WTC11 (cell line): ENCODE measurements around the gene HMGB1. TPM values are rescaled to one million over a fixed set of nuclear protein-coding genes. Genes with fewer than 3 reads are reported as not detected.

Source experiments
- ATAC-seq: fragments of 200-7000 bp; cut with Tn5 transposase; 2 replicates; pipeline ENCODE4 v1.10.0; 2021; ENCODE audit warnings: mild to moderate bottlenecking, moderate library complexity
- CTCF ChIA-PET: fragments of 300-600 bp; sonication (Branson Sonifier 250); formaldehyde crosslinking; loops from one replicate; lab custom pipeline; 2021; ENCODE audit warnings: antibody characterized with exemption; lab: Charles Lee
- POLR2A ChIA-PET: fragments of 350-600 bp; sonication (Branson Sonifier 250); formaldehyde crosslinking; loops from one replicate; lab custom pipeline; 2021; ENCODE audit warnings: antibody characterized with exemption; lab: Charles Lee
- DNase-seq: peaks from one replicate; pipeline ENCODE4 v3.0.0; 2021; ENCODE audit warnings: low spot score
- H3K27ac Mint-ChIP-seq: 2 replicates; pipeline ENCODE4 v1.8.0; 2021; ENCODE audit warnings: mixed read lengths
- H3K27me3 Mint-ChIP-seq: 2 replicates; pipeline ENCODE4 v1.8.0; 2021; ENCODE audit warnings: low read depth, mild to moderate bottlenecking, moderate library complexity, mixed read lengths
- H3K36me3 Mint-ChIP-seq: 2 replicates; pipeline ENCODE4 v1.8.0; 2021; ENCODE audit warnings: mixed read lengths
- H3K4me1 Mint-ChIP-seq: 2 replicates; pipeline ENCODE4 v1.8.0; 2022; ENCODE audit warnings: mixed read lengths
- H3K4me3 Mint-ChIP-seq: 2 replicates; pipeline ENCODE4 v1.8.0; 2021; ENCODE audit warnings: mild to moderate bottlenecking, moderate library complexity, mixed read lengths
- H3K9me3 Mint-ChIP-seq: 2 replicates; pipeline ENCODE4 v1.8.0; 2021; ENCODE audit warnings: mixed read lengths
- ATF1 ChIP-seq: sonication (generic); formaldehyde crosslinking; IDR thresholded peaks from 2 replicates; pipeline ENCODE4 v1.8.1; 2023; ENCODE audit warnings: mild to moderate bottlenecking, moderate library complexity, missing genetic modification reagents
- ETV6 ChIP-seq: sonication (generic); formaldehyde crosslinking; IDR thresholded peaks from 2 replicates; pipeline ENCODE4 v1.8.1; 2022; ENCODE audit warnings: mild to moderate bottlenecking, missing genetic modification reagents
- JUN ChIP-seq: sonication (generic); formaldehyde crosslinking; IDR thresholded peaks from 2 replicates; pipeline ENCODE4 v1.8.0; 2023; ENCODE audit warnings: mild to moderate bottlenecking, missing genetic modification reagents
- KAT7 ChIP-seq: sonication (generic); formaldehyde crosslinking; IDR thresholded peaks from 2 replicates; pipeline ENCODE4 v1.8.1; 2023; ENCODE audit warnings: missing genetic modification reagents, mild to moderate bottlenecking, borderline replicate concordance
- NFATC4 ChIP-seq: fragments of 250-450 bp; sonication (Bioruptor Pico); IDR thresholded peaks from 2 replicates; pipeline ENCODE4 v1.9.0; 2021; ENCODE audit warnings: mild to moderate bottlenecking
- NFYB ChIP-seq: sonication (generic); formaldehyde crosslinking; conservative IDR thresholded peaks from 2 replicates; pipeline ENCODE4 v1.8.0; 2022; ENCODE audit warnings: low read depth, missing genetic modification reagents
- SMAD3 ChIP-seq: sonication (generic); formaldehyde crosslinking; IDR thresholded peaks from 2 replicates; pipeline ENCODE4 v1.8.0; 2022; ENCODE audit warnings: missing genetic modification reagents, mild to moderate bottlenecking, borderline replicate concordance
- SP1 ChIP-seq: sonication (generic); formaldehyde crosslinking; conservative IDR thresholded peaks from 2 replicates; pipeline ENCODE4 v1.8.1; 2022; ENCODE audit warnings: missing genetic modification reagents
- STAT6 ChIP-seq: sonication (generic); formaldehyde crosslinking; conservative IDR thresholded peaks from 2 replicates; pipeline ENCODE4 v1.8.1; 2023; ENCODE audit warnings: mild to moderate bottlenecking, low read depth, missing genetic modification reagents, moderate library complexity
- TEAD1 ChIP-seq: sonication (generic); formaldehyde crosslinking; IDR thresholded peaks from 2 replicates; pipeline ENCODE4 v1.8.0; 2022; ENCODE audit warnings: mild to moderate bottlenecking, missing genetic modification reagents
- ZBTB43 ChIP-seq: sonication (generic); formaldehyde crosslinking; IDR thresholded peaks from 2 replicates; pipeline ENCODE4 v1.8.1; 2023; ENCODE audit warnings: mild to moderate bottlenecking, missing genetic modification reagents
- ZNF263 ChIP-seq: sonication (generic); formaldehyde crosslinking; IDR thresholded peaks from 2 replicates; pipeline ENCODE4 v1.8.1; 2022; ENCODE audit warnings: low read depth, mild to moderate bottlenecking, moderate library complexity, missing genetic modification reagents
- ZNF396 ChIP-seq: fragments of 250-450 bp; sonication (Bioruptor Pico); IDR thresholded peaks from 2 replicates; pipeline ENCODE4 v1.8.0; 2021; ENCODE audit warnings: mild to moderate bottlenecking, moderate library complexity, borderline replicate concordance
- ZNF671 ChIP-seq: fragments of 250-450 bp; sonication (Bioruptor Pico); IDR thresholded peaks from 2 replicates; pipeline ENCODE4 v1.8.0; 2021; ENCODE audit warnings: mild to moderate bottlenecking
- total RNA-seq: library from RNA; stranded (reverse); gene quantifications from 3 replicates; pipeline ENCODE4 v1.2.3, GENCODE V29; 2021
- TF ChIP-seq, protein P1 (sequence below): sonication (generic); formaldehyde crosslinking; IDR thresholded peaks from 2 replicates; pipeline ENCODE4 v1.8.0; 2022; ENCODE audit warnings: mild to moderate bottlenecking, missing genetic modification reagents
- TF ChIP-seq, protein P2 (sequence below): sonication (generic); formaldehyde crosslinking; IDR thresholded peaks from 2 replicates; pipeline ENCODE4 v1.8.0; 2022; ENCODE audit warnings: mild to moderate bottlenecking, missing genetic modification reagents

The HMGB1 gene
- total RNA-seq, 1 experiment from 2014 or later, result 640 TPM

GRCh38 chr13:30496147-30496546 is 30.4 kb upstream of the HMGB1 start:
- H3K9me3 Mint-ChIP-seq, result no peaks in the 10 kb centered on the region

DNA sequence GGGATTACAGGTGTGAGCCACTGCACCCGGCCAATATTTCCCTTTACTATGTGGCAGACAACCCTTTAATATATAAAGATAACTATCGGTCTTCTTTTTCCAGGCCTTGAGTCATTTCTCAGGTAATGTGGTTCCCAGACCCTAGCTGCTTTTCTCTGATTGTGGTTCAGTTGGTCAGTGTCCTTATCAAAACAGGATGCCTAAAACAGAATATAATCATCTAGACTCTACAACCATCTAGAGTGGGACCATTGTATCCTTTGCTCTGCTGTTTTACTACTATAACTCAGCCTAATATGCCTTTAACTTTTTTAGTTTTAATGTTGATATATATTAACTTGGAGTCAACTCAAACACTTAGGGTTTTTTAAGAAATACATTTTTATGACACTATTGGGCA is 30.0 kb upstream of the HMGB1 start:
- Mint-ChIP-seq H3K9me3 (no peaks in the 10 kb centered on the region), H3K27ac (no peak overlapping the region), H3K36me3 (no peaks in the 10 kb centered on the region), H3K4me1 (peaks cover 4% of the 10 kb centered on the region), H3K4me3 (no peak overlapping the region), H3K27me3 (no peaks in the 10 kb centered on the region)
- no peak for DNase-seq
- CTCF ChIA-PET, result no interaction called here
- no peak for ATAC-seq
- no peak for TF ChIP-seq NFYB (CRISPR knock-in tag)
- TF ChIP-seq TEAD1 (CRISPR knock-in tag), result no peak
- TF ChIP-seq ATF1, result no peak
- TF ChIP-seq, protein P1, sequence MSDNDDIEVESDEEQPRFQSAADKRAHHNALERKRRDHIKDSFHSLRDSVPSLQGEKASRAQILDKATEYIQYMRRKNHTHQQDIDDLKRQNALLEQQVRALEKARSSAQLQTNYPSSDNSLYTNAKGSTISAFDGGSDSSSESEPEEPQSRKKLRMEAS (CRISPR knock-in tag), result no peak
- TF ChIP-seq JUN (CRISPR knock-in tag), result no peak
- POLR2A ChIA-PET, result no interaction called here

More at GRCh38 chr13:30496147-30496546, 30.4 kb upstream of the HMGB1 start:
- Mint-ChIP-seq H3K27me3 (no peaks in the 10 kb centered on the region), H3K4me1 (peaks cover 4% of the 10 kb centered on the region)
- no peak for TF ChIP-seq NFATC4
- TF ChIP-seq, protein P2, sequence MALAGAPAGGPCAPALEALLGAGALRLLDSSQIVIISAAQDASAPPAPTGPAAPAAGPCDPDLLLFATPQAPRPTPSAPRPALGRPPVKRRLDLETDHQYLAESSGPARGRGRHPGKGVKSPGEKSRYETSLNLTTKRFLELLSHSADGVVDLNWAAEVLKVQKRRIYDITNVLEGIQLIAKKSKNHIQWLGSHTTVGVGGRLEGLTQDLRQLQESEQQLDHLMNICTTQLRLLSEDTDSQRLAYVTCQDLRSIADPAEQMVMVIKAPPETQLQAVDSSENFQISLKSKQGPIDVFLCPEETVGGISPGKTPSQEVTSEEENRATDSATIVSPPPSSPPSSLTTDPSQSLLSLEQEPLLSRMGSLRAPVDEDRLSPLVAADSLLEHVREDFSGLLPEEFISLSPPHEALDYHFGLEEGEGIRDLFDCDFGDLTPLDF (CRISPR knock-in tag), result no peak
- no peak for TF ChIP-seq ZNF671 (CRISPR knock-in tag)
- no peak for TF ChIP-seq ETV6 (CRISPR knock-in tag)
- TF ChIP-seq ZBTB43 (CRISPR knock-in tag), result no peak
- TF ChIP-seq SMAD3, result no peak
- TF ChIP-seq ZNF396, result no peak
- TF ChIP-seq, all 79 proteins: peak for 0
- ATAC-seq, result no peak
- ChIA-PET CTCF (no interaction called here), POLR2A (no interaction called here)
- H3K36me3 Mint-ChIP-seq, result no peaks in the 10 kb centered on the region
- H3K27ac Mint-ChIP-seq, result no peak overlapping the region
- DNase-seq, result no peak
- H3K4me3 Mint-ChIP-seq, result no peak overlapping the region

- DNase-seq (no peak), ATAC-seq (no peak)
- ChIA-PET POLR2A (interaction anchor here (0.6 kb wide), 1 partner anchor 10 kb away, joined by 5 read pairs; no protein-coding TSS in a partner anchor), CTCF (interaction anchor here (0.6 to 0.7 kb wide), 2 partner anchors 50 to 77 kb away, joined by 3 read pairs; no protein-coding TSS in a partner anchor)
- no peaks in the 10 kb centered on the region for H3K27me3 Mint-ChIP-seq
- no peaks in the 10 kb centered on the region for H3K36me3 Mint-ChIP-seq
- H3K4me3 Mint-ChIP-seq, result no peak overlapping the region
- no peaks in the 10 kb centered on the region for H3K9me3 Mint-ChIP-seq
- H3K27ac Mint-ChIP-seq, result no peak overlapping the region
- no peak for TF ChIP-seq ATF1
- TF ChIP-seq ZNF263 (CRISPR knock-in tag), result no peak
- TF ChIP-seq STAT6 (CRISPR knock-in tag), result no peak
- TF ChIP-seq SP1 (CRISPR knock-in tag), result no peak
- no peak for TF ChIP-seq KAT7 (CRISPR knock-in tag)
- H3K4me1 Mint-ChIP-seq, result no peaks in the 10 kb centered on the region
These were observed 28.1 kb upstream of the HMGB1 start for GRCh38 chr13:30493658-30494381.
